Heart left ventricle (tissue), 13 donors: ENCODE measurements around the gene TSNAX.

ENCODE experiments used
- CTCF ChIP-seq, 12 donors: fragments of 200-600 bp; sonication (generic) in 4 of 12; IDR thresholded peaks; one replicate each; pipeline versions ENCODE4 v1.5.0 to v1.8.0; 2018 to 2022; ENCODE audit warnings: antibody characterized with exemption in 12 of 12, mild to moderate bottlenecking in 5 of 12
- POLR2A ChIP-seq, 2 donors: fragments of 450-650 bp; IDR thresholded peaks; one replicate each; pipeline ENCODE4 v1.6.1; 2017; ENCODE audit warnings: antibody characterized with exemption in 2 of 2, mild to moderate bottlenecking in 2 of 2, moderate library complexity in 2 of 2
- donor health status: ischemic (EF 13 %, LVEDD 7.1; RV severe dilation, severe dysfunction).
- donor health status: DM: no; HTN: yes; CAD: no.
- donor health status: DM: no; HTN: no; CAD: no.
- donor health status: ischemic (EF 25% LVEDD 6.9; RV normal size, moderate dysfunction).
- donor health status: ischemic (EF 25% LVEDD 5.7; RV mildly dilated, moderate dysfunction).
- donor health status: ischemic (EF 35%, LVEDD 5.7; RV mildly dilated, moderate dysfunction).
- donor health status: nonischemic (EF 11% LVEDD 7.7; RV severe dilation, severe dysfunction).
- donor health status: DM: yes; HTN: yes; CAD: no.
- donor health status: PGD.
- donor health status: ischemic (EF 29% LVEDD 5.4; RV normal size, mild dysfunction).
- donor health status: nonischemic (EF 23%, LVEDD 6.1; RV moderate dilation, normal function).

DNA sequence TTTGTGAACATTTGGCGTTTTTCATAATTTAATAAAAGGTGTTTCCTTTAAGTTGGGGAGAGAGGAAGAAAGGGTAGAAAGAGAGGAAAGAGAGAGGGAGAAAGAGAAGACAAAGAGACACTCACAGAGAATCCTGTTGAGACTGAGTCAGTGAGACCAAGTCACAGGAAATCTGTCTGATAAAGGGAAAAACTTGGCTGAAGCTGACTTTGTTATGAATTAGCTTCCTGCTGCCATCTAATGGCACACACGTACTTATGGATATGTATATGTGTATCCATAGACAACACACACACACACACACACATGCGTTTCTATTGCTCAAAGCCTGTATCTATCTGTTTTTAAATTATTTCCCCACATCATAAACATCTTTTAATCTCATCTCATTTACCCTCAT, 55.6 kb downstream of the TSNAX start:
- TF ChIP-seq CTCF (IDR thresholded peaks at IDR 0.05), result peak in 1 of 12 donors; percentile 31
- TF ChIP-seq POLR2A (IDR thresholded peaks at IDR 0.05), result no peak
